Uterus (tissue), 4 donors: ENCODE measurements around the gene LKAAEAR1. TPM values are rescaled to one million over a fixed set of nuclear protein-coding genes. Genes with fewer than 3 reads are reported as not detected.

Experiments
- DNase-seq, 2 donors: peaks; one replicate each; pipeline ENCODE4 v3.0.0-alpha.2; 2019 to 2020
- H3K27ac ChIP-seq, 2 donors: fragments of 200-600 bp; sonication (generic); 1 replicate in 1 of 2; 2 replicates in 1 of 2; pipeline ENCODE4 v1.5.1; 2016 to 2018
- H3K27me3 ChIP-seq, 2 donors: fragments of 200-600 bp; sonication (generic); one replicate each; pipeline ENCODE4 v1.5.1; 2018 to 2019; ENCODE audit warnings: control low read depth in 1 of 2
- H3K36me3 ChIP-seq, 2 donors: fragments of 200-600 bp; sonication (generic); one replicate each; pipeline ENCODE4 v1.5.1; 2019; ENCODE audit warnings: control low read depth in 1 of 2
- H3K4me1 ChIP-seq, 2 donors: fragments of 200-600 bp; sonication (generic); one replicate each; pipeline ENCODE4 v1.5.1; 2018 to 2019; ENCODE audit warnings: control low read depth in 1 of 2
- H3K4me3 ChIP-seq, 2 donors: fragments of 200-600 bp; sonication (generic); 1 replicate in 1 of 2; 2 replicates in 1 of 2; pipeline ENCODE4 v1.5.1; 2018 to 2019; ENCODE audit warnings: mild to moderate bottlenecking in 1 of 2
- H3K9me3 ChIP-seq, 2 donors: fragments of 200-600 bp; sonication (generic); one replicate each; pipeline ENCODE4 v1.5.1; 2019; ENCODE audit warnings: control low read depth in 1 of 2
- CTCF ChIP-seq, 4 experiments: fragments of 200-600 bp in 2 of 4; fragments of 450-650 bp in 2 of 4; sonication (generic) in 2 of 4; IDR thresholded peaks; one replicate each; pipeline ENCODE4 v1.5.1; 2016 to 2019; ENCODE audit warnings: antibody characterized with exemption in 4 of 4, mild to moderate bottlenecking in 2 of 4, moderate library complexity in 1 of 4
- POLR2A ChIP-seq, 2 donors: fragments of 450-650 bp; IDR thresholded peaks; one replicate each; pipeline ENCODE4 v1.6.1; 2016; ENCODE audit warnings: antibody characterized with exemption in 2 of 2, mild to moderate bottlenecking in 1 of 2, moderate library complexity in 1 of 2
- intact Hi-C: fragments of 100-400 bp; cut with DNase I; formaldehyde crosslinking; loops from one replicate; pipeline ENCODE4 v1.15.1; 2023; ENCODE audit warnings: low total_unique reads
- total RNA-seq, 4 donors: library from RNA; depleted of rRNA in 3 of 4; stranded (reverse); fragments of >200 nt in 3 of 4; gene quantifications; one replicate each; pipeline versions ENCODE4 v1.1.0 to v1.2.4, GENCODE V29; 2014 to 2023
- donor health status: DM: yes; HTN: yes; CAD: no.

The LKAAEAR1 gene
- total RNA-seq, 4 donors from 2014 or later, result not detected

- Histone ChIP-seq H3K27me3 (no peaks in the 10 kb centered on the region), H3K27ac (no peak overlapping the region), H3K9me3 (no peaks in the 10 kb centered on the region), H3K4me3 (no peak overlapping the region), H3K4me1 (no peaks in the 10 kb centered on the region), H3K36me3 (no peaks in the 10 kb centered on the region)
- no peak for TF ChIP-seq POLR2A (IDR thresholded peaks at IDR 0.05)
- no peak for TF ChIP-seq CTCF (IDR thresholded peaks at IDR 0.05)
- no peak for DNase-seq
- intact Hi-C loops, result no loop called here
These were observed 28.7 kb upstream of the LKAAEAR1 start for GRCh38 chr20:64112691-64113443.

GRCh38 chr20:64111841-64112641 is 27.8 kb upstream of the LKAAEAR1 start:
- no peak overlapping the region for H3K4me3 ChIP-seq
- no peak overlapping the region for H3K27ac ChIP-seq
- H3K4me1 ChIP-seq, result no peaks in the 10 kb centered on the region
- intact Hi-C loops, result no loop called here
- TF ChIP-seq POLR2A (IDR thresholded peaks at IDR 0.05) (no peak), CTCF (IDR thresholded peaks at IDR 0.05) (no peak)
- H3K9me3 ChIP-seq, result no peaks in the 10 kb centered on the region
- no peak for DNase-seq
- H3K27me3 ChIP-seq, result no peaks in the 10 kb centered on the region
- H3K36me3 ChIP-seq, result no peaks in the 10 kb centered on the region

DNA sequence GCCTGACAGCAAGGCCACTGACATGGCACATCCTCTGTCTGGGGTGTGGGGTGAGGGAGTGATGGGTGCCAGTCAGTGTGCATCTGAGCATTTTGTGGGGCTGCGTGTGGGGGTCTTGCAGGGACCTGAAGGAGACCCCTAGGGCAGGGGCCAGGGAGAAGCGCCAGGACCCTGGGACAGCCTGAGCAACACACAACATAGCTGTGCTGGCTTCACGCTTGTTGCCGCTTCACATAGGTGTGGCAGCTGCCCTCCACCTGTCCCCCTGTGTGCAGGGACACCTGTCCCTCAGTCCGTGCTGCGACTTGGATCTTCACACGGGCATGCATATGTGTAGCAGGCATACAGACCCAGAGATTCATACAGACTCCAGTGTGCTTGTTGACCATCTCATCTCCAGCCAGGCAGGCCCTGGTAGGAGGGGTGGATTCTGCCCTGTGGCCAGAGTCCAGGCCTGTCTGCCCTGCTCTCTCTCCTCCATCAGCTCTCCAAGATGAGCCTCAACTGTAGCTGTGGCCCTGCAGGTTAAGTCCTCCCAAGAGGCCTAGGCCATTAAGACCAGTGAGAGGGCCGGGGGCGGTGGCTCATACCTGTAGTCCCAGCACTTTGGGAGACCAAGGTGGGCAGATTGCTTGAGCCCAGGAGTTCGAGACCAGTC is 26.3 kb upstream of the LKAAEAR1 start:
- TF ChIP-seq CTCF (IDR thresholded peaks at IDR 0.05) (no peak), POLR2A (IDR thresholded peaks at IDR 0.05) (no peak)
- H3K27me3 ChIP-seq, result no peaks in the 10 kb centered on the region
- H3K27ac ChIP-seq, result no peak overlapping the region
- no peaks in the 10 kb centered on the region for H3K4me1 ChIP-seq
- H3K4me3 ChIP-seq, result no peak overlapping the region
- H3K9me3 ChIP-seq, result no peaks in the 10 kb centered on the region
- no peak for DNase-seq
- intact Hi-C loops, result no loop called here
- no peaks in the 10 kb centered on the region for H3K36me3 ChIP-seq

DNA sequence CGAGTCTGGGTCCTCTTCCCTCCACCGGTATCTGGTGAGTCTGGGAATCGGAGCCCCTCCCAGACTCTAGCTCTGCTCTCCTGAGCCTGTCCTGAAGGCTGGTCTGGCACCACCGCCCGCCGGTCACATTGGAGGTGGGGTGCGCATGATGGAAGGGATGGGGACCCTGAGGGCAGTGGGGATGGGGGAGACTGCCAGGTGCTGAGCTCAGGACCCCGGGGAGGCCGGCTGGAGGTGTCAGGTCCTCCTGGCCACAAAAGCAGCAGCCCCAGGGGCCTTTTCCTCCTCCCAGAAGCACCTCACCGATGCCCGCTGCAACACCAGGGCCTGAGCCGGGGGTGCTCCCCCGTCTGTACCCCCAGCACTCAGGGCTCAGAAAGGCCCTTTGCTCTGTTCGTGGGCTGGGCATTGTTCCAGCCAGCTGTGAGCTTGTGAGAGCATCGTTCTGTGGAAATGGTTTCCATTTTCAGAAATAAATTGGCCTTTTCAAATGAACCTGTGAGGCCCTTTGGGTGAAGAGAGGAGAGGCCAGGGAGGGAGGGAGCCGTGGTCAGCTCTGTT is 25.7 kb upstream of the LKAAEAR1 start:
- Histone ChIP-seq H3K27me3 (no peaks in the 10 kb centered on the region), H3K9me3 (no peaks in the 10 kb centered on the region), H3K4me1 (no peaks in the 10 kb centered on the region), H3K4me3 (no peak overlapping the region), H3K27ac (no peak overlapping the region), H3K36me3 (no peaks in the 10 kb centered on the region)
- TF ChIP-seq CTCF (IDR thresholded peaks at IDR 0.05), result no peak
- no peak for TF ChIP-seq POLR2A (IDR thresholded peaks at IDR 0.05)
- intact Hi-C loops, result no loop called here
- DNase-seq, result no peak
